Heart left ventricle (tissue), 16 donors: ENCODE results near the gene TCEAL3. TPM values are rescaled to one million over a fixed set of nuclear protein-coding genes. Genes with fewer than 3 reads are reported as not detected.
A peak's percentile ranks its signal among the peaks of the same experiment; 100 is the strongest.

Experiments used
- ATAC-seq, 4 donors: fragments of 200-7000 bp; cut with Tn5 transposase; one replicate each; pipeline ENCODE4 v1.9.1; 2020 to 2022; ENCODE audit warnings: moderate library complexity in 4 of 4, mild to moderate bottlenecking in 3 of 4, moderate number of reproducible peaks in 1 of 4
- DNase-seq, 5 donors: peaks; one replicate each; pipeline ENCODE4 v3.0.0-alpha.2; 2020
- H3K27ac ChIP-seq, 12 donors: fragments of 200-600 bp; sonication (generic) in 4 of 12; one replicate each; pipeline versions ENCODE4 v1.5.0 to v1.8.0; 2016 to 2022; ENCODE audit warnings: mild to moderate bottlenecking in 2 of 12
- H3K27me3 ChIP-seq, 9 donors: fragments of 200-600 bp; sonication (generic) in 2 of 9; one replicate each; pipeline versions ENCODE4 v1.5.1 to v1.8.0; 2016 to 2022; ENCODE audit warnings: mild to moderate bottlenecking in 3 of 9
- H3K36me3 ChIP-seq, 9 donors: fragments of 200-600 bp; sonication (generic) in 2 of 9; one replicate each; pipeline versions ENCODE4 v1.5.0 to v1.8.0; 2018 to 2022; ENCODE audit warnings: mild to moderate bottlenecking in 2 of 9
- H3K4me1 ChIP-seq, 12 donors: fragments of 200-600 bp; sonication (generic) in 4 of 12; one replicate each; pipeline versions ENCODE4 v1.5.0 to v1.8.0; 2016 to 2022; ENCODE audit warnings: mild to moderate bottlenecking in 3 of 12
- H3K4me3 ChIP-seq, 12 donors: fragments of 200-600 bp; sonication (generic) in 4 of 12; one replicate each; pipeline versions ENCODE4 v1.5.0 to v1.8.0; 2017 to 2022; ENCODE audit warnings: mild to moderate bottlenecking in 9 of 12, moderate library complexity in 4 of 12
- H3K9me3 ChIP-seq, 12 donors: fragments of 200-600 bp; sonication (generic) in 4 of 12; one replicate each; pipeline versions ENCODE4 v1.5.0 to v1.8.0; 2016 to 2022; ENCODE audit warnings: mild to moderate bottlenecking in 1 of 12
- POLR2A ChIP-seq, 2 donors: fragments of 450-650 bp; IDR thresholded peaks; one replicate each; pipeline ENCODE4 v1.6.1; 2017; ENCODE audit warnings: antibody characterized with exemption in 2 of 2, mild to moderate bottlenecking in 2 of 2, moderate library complexity in 2 of 2
- WGBS, 4 donors: extraction: QIAGEN DNeasy Blood & Tissue Kit in 2 of 4; methylation state at CpG; one replicate each; pipeline versions ENCODE4 v1.1.5 to v1.1.7; 2013 to 2018; 5-methylcytosine and 5-hydroxymethylcytosine counted together
- intact Hi-C, 10 donors: fragments of 100-400 bp; cut with DNase I; formaldehyde crosslinking; loops; one replicate each; pipeline versions ENCODE4 v1.11.1 to v1.14.2; 2022
- polyA plus RNA-seq, 2 donors: library from polyadenylated mRNA; stranded (reverse); fragments of 200-250 nt; gene quantifications; one replicate each; pipeline ENCODE4 v1.2.3, GENCODE V29; 2013
- total RNA-seq, 9 donors: library from RNA; depleted of rRNA in 2 of 9; stranded (reverse); fragments of >200 nt in 2 of 9; fragmentation: NEBNext Ultra II Directional in 3 of 9; extraction: Animal tissue kit (Norgen Biotek cat#: 25700) in 3 of 9; gene quantifications; one replicate each; pipeline versions ENCODE4 v1.1.0 to v1.2.4, GENCODE V29; 2016 to 2023
- TF ChIP-seq, protein P1 (sequence below), 12 donors: fragments of 200-600 bp; sonication (generic) in 4 of 12; IDR thresholded peaks; one replicate each; pipeline versions ENCODE4 v1.5.0 to v1.8.0; 2018 to 2022; ENCODE audit warnings: antibody characterized with exemption in 12 of 12, mild to moderate bottlenecking in 5 of 12
- donor health status: ischemic (EF 13 %, LVEDD 7.1; RV severe dilation, severe dysfunction).
- donor health status: healthy with polysubstance abuse.
- donor health status: DM: no; HTN: yes; CAD: no.
- donor health status: DM: no; HTN: no; CAD: no.
- donor health status: ischemic (EF 25% LVEDD 6.9; RV normal size, moderate dysfunction).
- donor health status: ischemic (EF 25% LVEDD 5.7; RV mildly dilated, moderate dysfunction).
- donor health status: healthy.
- donor health status: DM: yes; HTN: yes; CAD: no.
- donor health status: ischemic (EF 35%, LVEDD 5.7; RV mildly dilated, moderate dysfunction).
- donor health status: nonischemic (EF 11% LVEDD 7.7; RV severe dilation, severe dysfunction).
- donor health status: DM: yes; HTN: yes; CAD: no.
- donor health status: PGD.
- donor health status: ischemic (EF 29% LVEDD 5.4; RV normal size, mild dysfunction).
- donor health status: nonischemic (EF 23%, LVEDD 6.1; RV moderate dilation, normal function).

TCEAL3 gene
- total and polyA plus RNA-seq, 11 donors, result 16.1 to 37.7 (median 21.5) TPM

DNA sequence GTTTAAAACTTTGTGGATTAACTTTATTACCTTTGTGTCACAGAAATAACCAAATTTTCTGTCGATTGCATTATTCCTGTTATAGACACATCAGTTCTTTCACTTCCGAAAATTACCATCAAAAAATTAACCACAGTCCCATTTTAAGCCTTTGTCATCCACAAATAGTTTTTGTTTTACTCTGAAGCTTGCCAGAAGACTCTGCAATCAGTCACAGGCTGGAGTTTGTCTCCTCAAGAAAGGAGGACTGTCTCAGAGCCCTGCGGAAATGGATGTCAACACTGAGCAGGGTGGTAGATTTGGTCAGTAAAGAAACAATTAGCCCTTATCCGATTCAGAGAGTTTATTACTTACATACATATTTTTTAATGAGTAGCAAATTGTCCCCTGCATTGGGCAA, 42.6 kb upstream of the TCEAL3 start:
- intact Hi-C loops, result no loop called here
- TF ChIP-seq POLR2A (IDR thresholded peaks at IDR 0.05), result no peak
- TF ChIP-seq, protein P1, sequence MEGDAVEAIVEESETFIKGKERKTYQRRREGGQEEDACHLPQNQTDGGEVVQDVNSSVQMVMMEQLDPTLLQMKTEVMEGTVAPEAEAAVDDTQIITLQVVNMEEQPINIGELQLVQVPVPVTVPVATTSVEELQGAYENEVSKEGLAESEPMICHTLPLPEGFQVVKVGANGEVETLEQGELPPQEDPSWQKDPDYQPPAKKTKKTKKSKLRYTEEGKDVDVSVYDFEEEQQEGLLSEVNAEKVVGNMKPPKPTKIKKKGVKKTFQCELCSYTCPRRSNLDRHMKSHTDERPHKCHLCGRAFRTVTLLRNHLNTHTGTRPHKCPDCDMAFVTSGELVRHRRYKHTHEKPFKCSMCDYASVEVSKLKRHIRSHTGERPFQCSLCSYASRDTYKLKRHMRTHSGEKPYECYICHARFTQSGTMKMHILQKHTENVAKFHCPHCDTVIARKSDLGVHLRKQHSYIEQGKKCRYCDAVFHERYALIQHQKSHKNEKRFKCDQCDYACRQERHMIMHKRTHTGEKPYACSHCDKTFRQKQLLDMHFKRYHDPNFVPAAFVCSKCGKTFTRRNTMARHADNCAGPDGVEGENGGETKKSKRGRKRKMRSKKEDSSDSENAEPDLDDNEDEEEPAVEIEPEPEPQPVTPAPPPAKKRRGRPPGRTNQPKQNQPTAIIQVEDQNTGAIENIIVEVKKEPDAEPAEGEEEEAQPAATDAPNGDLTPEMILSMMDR (IDR thresholded peaks at IDR 0.05), result no peak
- Histone ChIP-seq H3K9me3 (no peaks in the 10 kb centered on the region), H3K4me1 (no peaks in the 10 kb centered on the region), H3K27me3 (no peaks in the 10 kb centered on the region), H3K36me3 (no peaks in the 10 kb centered on the region), H3K4me3 (no peak overlapping the region), H3K27ac (no peak overlapping the region)
- ATAC-seq (no peak), DNase-seq (no peak)
- 62 to 78% (median 65%) methylated on average over 4 of the region's 4 CpGs for WGBS, 4 donors

DNA sequence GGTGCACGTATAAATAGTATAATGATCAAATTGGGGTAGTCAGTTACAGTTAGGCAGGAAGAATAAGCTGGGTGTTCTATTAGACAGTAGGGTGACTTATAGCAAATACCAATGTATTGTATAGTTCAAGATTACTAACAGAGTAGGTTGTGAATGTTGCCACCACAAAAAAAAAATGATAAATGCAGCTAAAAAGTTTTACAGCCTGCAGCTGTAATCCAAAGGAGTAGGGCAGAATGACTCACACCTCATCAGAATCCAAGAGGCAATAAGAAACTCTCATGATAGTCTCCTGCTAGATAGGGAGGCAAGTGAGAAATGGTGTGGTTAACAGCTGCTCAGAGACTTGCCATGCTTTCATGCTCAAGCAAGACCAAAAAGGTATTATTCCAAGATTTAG, 42.0 kb upstream of the TCEAL3 start:
- ATAC-seq (peak in 1 of 4 donors; percentile 57), DNase-seq (no peak)
- TF ChIP-seq, protein P1 (IDR thresholded peaks at IDR 0.05), result no peak
- no peak for TF ChIP-seq POLR2A (IDR thresholded peaks at IDR 0.05)
- intact Hi-C loops, result no loop called here
- H3K36me3 ChIP-seq, result no peaks in the 10 kb centered on the region
- no peaks in the 10 kb centered on the region for H3K27me3 ChIP-seq
- WGBS, 4 donors, result 27 to 51% (median 41%) methylated on average over 1 of the region's 1 CpG
- no peak overlapping the region for H3K27ac ChIP-seq
- H3K9me3 ChIP-seq, result no peaks in the 10 kb centered on the region
- H3K4me3 ChIP-seq, result no peak overlapping the region
- no peaks in the 10 kb centered on the region for H3K4me1 ChIP-seq

- Histone ChIP-seq H3K27ac (no peak overlapping the region), H3K27me3 (peaks cover 0 to 7% (median 0%) of the 10 kb centered on the region in 9 donors), H3K4me1 (no peaks in the 10 kb centered on the region), H3K36me3 (no peaks in the 10 kb centered on the region), H3K4me3 (no peak overlapping the region), H3K9me3 (no peaks in the 10 kb centered on the region)
- WGBS, 4 donors, result 78 to 90% (median 81%) methylated on average over 6 of the region's 6 CpGs
- ATAC-seq (no peak), DNase-seq (no peak)
- intact Hi-C loops, result no loop called here
- no peak for TF ChIP-seq POLR2A (IDR thresholded peaks at IDR 0.05)
- TF ChIP-seq, protein P1 (IDR thresholded peaks at IDR 0.05), result no peak
Measured at GRCh38 chrX:103571121-103571520, 36.6 kb upstream of the TCEAL3 start.

- Histone ChIP-seq H3K27me3 (peaks cover 0 to 11% (median 0%) of the 10 kb centered on the region in 9 donors), H3K4me3 (no peak overlapping the region), H3K9me3 (no peaks in the 10 kb centered on the region), H3K4me1 (no peaks in the 10 kb centered on the region), H3K36me3 (no peaks in the 10 kb centered on the region), H3K27ac (no peak overlapping the region)
- intact Hi-C loops, result no loop called here
- ATAC-seq (no peak), DNase-seq (no peak)
- 74 to 87% (median 82%) methylated on average over 4 of the region's 4 CpGs for WGBS, 4 donors
- TF ChIP-seq, protein P1 (IDR thresholded peaks at IDR 0.05), result no peak
- TF ChIP-seq POLR2A (IDR thresholded peaks at IDR 0.05), result no peak
Measured at GRCh38 chrX:103571726-103572125, 36.0 kb upstream of the TCEAL3 start.
